Keratinocyte (primary cell): ENCODE measurements around the gene NELL1. TPM values are rescaled to one million over a fixed set of nuclear protein-coding genes. Genes with fewer than 3 reads are reported as not detected.

Experiments
- DNase-seq: peaks from one replicate; pipeline ENCODE4 v3.0.0-alpha.2; 2011; ENCODE audit warnings: low read depth, missing footprints, low spot score
- FAIRE-seq: peaks from 2 replicates; lab custom pipeline; 2011; peaks lifted over from hg19 to GRCh38; lab: Jason Lieb, UNC
- H2AFZ ChIP-seq: 2 replicates; pipeline ENCODE4 v1.6.0; 2012; ENCODE audit warnings: low read length, control low read depth, inconsistent platforms; ENCODE audit not compliant: control insufficient read depth
- H3K27ac ChIP-seq: 2 replicates; pipeline ENCODE4 v1.5.1; 2011; ENCODE audit warnings: low read length; ENCODE audit not compliant: control insufficient read depth, insufficient read depth
- H3K27me3 ChIP-seq: 3 replicates; pipeline ENCODE4 v1.6.0; 2011; ENCODE audit warnings: low read length; ENCODE audit not compliant: control insufficient read depth, insufficient read depth; ENCODE audit errors: extremely low read depth
- H3K36me3 ChIP-seq, 2 experiments: 2 replicates in 1 of 2; 3 replicates in 1 of 2; pipeline ENCODE4 v1.5.1; 2011; ENCODE audit warnings: low read length in 2 of 2, mild to moderate bottlenecking in 1 of 2; ENCODE audit not compliant: control insufficient read depth in 2 of 2, insufficient read depth in 2 of 2; ENCODE audit errors: extremely low read depth in 1 of 2
- H3K4me1 ChIP-seq: 3 replicates; pipeline ENCODE4 v1.5.1; 2011; ENCODE audit warnings: low read length; ENCODE audit not compliant: control insufficient read depth, insufficient read depth; ENCODE audit errors: extremely low read depth
- H3K4me2 ChIP-seq: 3 replicates; pipeline ENCODE4 v1.6.0; 2011; ENCODE audit warnings: low read depth, low read length; ENCODE audit not compliant: control insufficient read depth, insufficient read depth; ENCODE audit errors: extremely low read depth
- H3K4me3 ChIP-seq, 3 experiments: fragments of 200-600 bp in 1 of 3; sonication (generic) in 1 of 3; 2 replicates in 2 of 3; 3 replicates in 1 of 3; pipeline ENCODE4 v1.5.1; 2011 to 2016; ENCODE audit warnings: low read length in 3 of 3, mild to moderate bottlenecking in 3 of 3, control low read depth in 2 of 3, inconsistent platforms in 1 of 3, low read depth in 1 of 3, mixed read lengths in 1 of 3, mixed run types in 1 of 3, moderate library complexity in 1 of 3; ENCODE audit not compliant: control insufficient read depth in 2 of 3, insufficient read depth in 2 of 3; ENCODE audit errors: extremely low read depth in 1 of 3
- H3K79me2 ChIP-seq: 2 replicates; pipeline ENCODE4 v1.6.0; 2012; ENCODE audit warnings: low read length; ENCODE audit not compliant: control insufficient read depth, insufficient read depth
- H3K9ac ChIP-seq: 3 replicates; pipeline ENCODE4 v1.6.0; 2011; ENCODE audit warnings: low read length; ENCODE audit not compliant: control insufficient read depth, insufficient read depth; ENCODE audit errors: extremely low read depth
- H3K9me1 ChIP-seq: 3 replicates; pipeline ENCODE4 v1.6.0; 2011; ENCODE audit warnings: low read length; ENCODE audit not compliant: control insufficient read depth, insufficient read depth; ENCODE audit errors: extremely low read depth
- H3K9me3 ChIP-seq: 2 replicates; pipeline ENCODE4 v1.5.1; 2012; ENCODE audit warnings: low read depth, low read length; ENCODE audit not compliant: control insufficient read depth
- H4K20me1 ChIP-seq: 3 replicates; pipeline ENCODE4 v1.6.0; 2011; ENCODE audit warnings: low read length; ENCODE audit not compliant: control insufficient read depth, insufficient read depth; ENCODE audit errors: extremely low read depth
- EZH2 ChIP-seq: IDR thresholded peaks from one replicate; pipeline ENCODE4 v1.6.1; 2012; ENCODE audit warnings: inconsistent platforms, mild to moderate bottlenecking, low read length, moderate library complexity
- dilution Hi-C: fragments of 300-500 bp; cut with MboI; formaldehyde crosslinking; loops from one replicate; pipeline ENCODE4 v1.7.0; 2020; ENCODE audit warnings: low sequenced_read_pairs; ENCODE audit not compliant: extremely low pct_ligation_motif_present
- polyA plus RNA-seq, 5 experiments: library from polyadenylated mRNA; depleted of rRNA in 3 of 5; stranded (reverse) in 3 of 5; stranded (forward) in 1 of 5; unstranded in 1 of 5; fragments of >200 nt; gene quantifications; 1 replicate in 1 of 5; 2 replicates in 3 of 5; 3 replicates in 1 of 5; pipeline versions ENCODE4 v1.2.1 to v1.2.3, GENCODE V29; 2011 to 2012; ENCODE audit warnings: missing spikeins in 2 of 5, low read depth in 1 of 5, low replicate concordance in 1 of 5
- TF ChIP-seq, protein P1 (sequence below), 3 experiments: IDR thresholded peaks in 1 of 3; conservative IDR thresholded peaks in 1 of 3; optimal IDR thresholded peaks in 1 of 3; 2 replicates in 2 of 3; 3 replicates in 1 of 3; pipeline versions ENCODE3 to v1.5.1; 2011; ENCODE audit warnings: low read length in 3 of 3, mild to moderate bottlenecking in 3 of 3, moderate library complexity in 2 of 3, control low read depth in 1 of 3, inconsistent platforms in 1 of 3; ENCODE audit not compliant: insufficient read depth in 2 of 3; ENCODE audit errors: extremely low read depth in 1 of 3

NELL1 gene
- polyA plus RNA-seq, 1 donor (not counting 4 experiments of a cell fraction or from before 2014, with no cell fraction given) = not detected

DNA sequence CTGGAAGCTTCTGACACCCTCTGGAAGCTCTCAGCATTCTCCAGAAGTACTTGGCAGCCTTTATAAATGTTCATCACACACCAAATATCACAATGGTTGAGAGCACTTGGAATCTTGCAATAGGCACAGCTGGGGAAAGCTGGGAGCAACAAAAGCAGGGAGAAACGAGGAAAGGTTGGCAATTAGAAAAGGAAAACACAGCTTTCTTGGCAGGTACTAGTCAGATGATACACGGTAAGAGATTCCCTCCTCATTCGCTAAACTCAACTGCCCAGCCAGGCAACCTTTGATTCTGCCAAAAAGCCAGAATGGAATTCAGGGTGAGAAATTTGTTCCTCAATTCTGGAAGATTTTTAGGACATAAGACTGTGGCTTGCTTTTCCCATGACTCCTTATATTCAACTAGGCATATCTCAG is 946.6 kb downstream of the NELL1 start:
- Histone ChIP-seq H3K4me1 (no peaks in the 10 kb centered on the region), H3K9me3 (no peaks in the 10 kb centered on the region), H3K36me3 (no peaks in the 10 kb centered on the region), H3K4me3 (no peak overlapping the region), H3K27ac (no peak overlapping the region), H2AFZ (no peak overlapping the region), H3K9me1 (no peaks in the 10 kb centered on the region), H3K9ac (no peak overlapping the region), H4K20me1 (no peaks in the 10 kb centered on the region), H3K79me2 (no peaks in the 10 kb centered on the region), H3K4me2 (no peak overlapping the region), H3K27me3 (no peaks in the 10 kb centered on the region)
- FAIRE-seq (no peak), DNase-seq (no peak)
- dilution Hi-C loops = no loop called here
- TF ChIP-seq, protein P1, sequence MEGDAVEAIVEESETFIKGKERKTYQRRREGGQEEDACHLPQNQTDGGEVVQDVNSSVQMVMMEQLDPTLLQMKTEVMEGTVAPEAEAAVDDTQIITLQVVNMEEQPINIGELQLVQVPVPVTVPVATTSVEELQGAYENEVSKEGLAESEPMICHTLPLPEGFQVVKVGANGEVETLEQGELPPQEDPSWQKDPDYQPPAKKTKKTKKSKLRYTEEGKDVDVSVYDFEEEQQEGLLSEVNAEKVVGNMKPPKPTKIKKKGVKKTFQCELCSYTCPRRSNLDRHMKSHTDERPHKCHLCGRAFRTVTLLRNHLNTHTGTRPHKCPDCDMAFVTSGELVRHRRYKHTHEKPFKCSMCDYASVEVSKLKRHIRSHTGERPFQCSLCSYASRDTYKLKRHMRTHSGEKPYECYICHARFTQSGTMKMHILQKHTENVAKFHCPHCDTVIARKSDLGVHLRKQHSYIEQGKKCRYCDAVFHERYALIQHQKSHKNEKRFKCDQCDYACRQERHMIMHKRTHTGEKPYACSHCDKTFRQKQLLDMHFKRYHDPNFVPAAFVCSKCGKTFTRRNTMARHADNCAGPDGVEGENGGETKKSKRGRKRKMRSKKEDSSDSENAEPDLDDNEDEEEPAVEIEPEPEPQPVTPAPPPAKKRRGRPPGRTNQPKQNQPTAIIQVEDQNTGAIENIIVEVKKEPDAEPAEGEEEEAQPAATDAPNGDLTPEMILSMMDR (optimal IDR thresholded peaks at IDR 0.05 in 1 of 3, IDR thresholded peaks at IDR 0.05 in 1 of 3, conservative IDR thresholded peaks at IDR 0.05 in 1 of 3; ENCODE audit: extremely low read depth in 1 of 3, insufficient read depth in 2 of 3, low read length in 3 of 3) = no peak
- TF ChIP-seq EZH2 = no peak

DNA sequence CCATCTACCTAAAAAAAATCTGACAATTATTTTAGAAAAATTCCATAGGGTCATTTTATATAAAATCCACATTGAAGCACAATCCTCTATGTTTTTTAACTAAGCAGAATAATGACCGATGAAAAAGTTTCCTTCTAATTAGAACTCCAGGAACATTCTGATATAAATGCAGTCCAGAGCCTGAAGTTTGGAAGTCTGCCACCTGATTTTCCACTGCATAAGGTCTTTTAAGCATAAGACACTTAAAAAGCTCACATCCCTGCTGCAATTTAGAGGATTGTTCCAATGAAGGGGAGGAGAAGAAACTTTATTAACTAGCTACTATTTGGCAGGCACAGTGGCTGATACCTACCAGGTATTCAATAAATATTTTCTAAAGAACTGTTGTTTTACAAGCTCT is 953.2 kb downstream of the NELL1 start:
- H3K4me2 ChIP-seq = no peak overlapping the region
- no peaks in the 10 kb centered on the region for H4K20me1 ChIP-seq
- no peaks in the 10 kb centered on the region for H3K79me2 ChIP-seq
- H3K36me3 ChIP-seq = no peaks in the 10 kb centered on the region
- H2AFZ ChIP-seq = no peak overlapping the region
- DNase-seq (no peak), FAIRE-seq (no peak)
- no peaks in the 10 kb centered on the region for H3K4me1 ChIP-seq
- no peaks in the 10 kb centered on the region for H3K9me3 ChIP-seq
- H3K9me1 ChIP-seq = no peaks in the 10 kb centered on the region
- no peak overlapping the region for H3K9ac ChIP-seq
- dilution Hi-C loops = no loop called here
- no peak for TF ChIP-seq EZH2
- TF ChIP-seq, protein P1 (optimal IDR thresholded peaks at IDR 0.05 in 1 of 3, IDR thresholded peaks at IDR 0.05 in 1 of 3, conservative IDR thresholded peaks at IDR 0.05 in 1 of 3; ENCODE audit: extremely low read depth in 1 of 3, insufficient read depth in 2 of 3, low read length in 3 of 3) = no peak
- H3K27me3 ChIP-seq = no peaks in the 10 kb centered on the region
- H3K27ac ChIP-seq = no peak overlapping the region
- H3K4me3 ChIP-seq = no peak overlapping the region
